GM12878 (cell line): Measurements from ENCODE around the gene CCBE1. TPM values are rescaled to one million over a fixed set of nuclear protein-coding genes. Genes with fewer than 3 reads are reported as not detected.

Source experiments
- ATAC-seq: fragments of 200-7000 bp; cut with Tn5 transposase; 3 replicates; pipeline ENCODE4 v1.9.1; 2020; ENCODE audit warnings: mild to moderate bottlenecking, moderate library complexity
- BruUV-seq: library from RNA; stranded (reverse); fragments of 400-500 nt; replicated peaks from 2 replicates; lab custom pipeline; 2021; lab: Mats Ljungman, UMichigan
- CTCF ChIA-PET: fragments of 300-600 bp; sonication (Branson Sonifier 250); formaldehyde crosslinking; extraction: SDS; loops from one replicate; lab custom pipeline; 2021; ENCODE audit warnings: inconsistent platforms; lab: Yijun Ruan, JAX
- POLR2A ChIA-PET: fragments of 350-600 bp; formaldehyde crosslinking; extraction: SDS; loops from one replicate; lab custom pipeline; 2021; ENCODE audit warnings: inconsistent platforms; lab: Charles Lee
- RAD21 ChIA-PET: fragments of 300-600 bp; sonication (Branson Sonifier 250); formaldehyde crosslinking; loops from one replicate; lab custom pipeline; 2023; ENCODE audit warnings: antibody characterized with exemption; ENCODE audit not compliant: unreplicated experiment; lab: Charles Lee
- SMC1A ChIA-PET: fragments of 300-600 bp; sonication (Branson Sonifier 250); formaldehyde crosslinking; loops from one replicate; lab custom pipeline; 2023; ENCODE audit not compliant: unreplicated experiment, uncharacterized antibody; lab: Charles Lee
- DNase-seq: peaks from one replicate; pipeline ENCODE4 v3.0.0-alpha.2; 2011; ENCODE audit warnings: low read depth, low spot score
- FAIRE-seq: peaks from 3 replicates; lab custom pipeline; 2011; peaks lifted over from hg19 to GRCh38; lab: Jason Lieb, UNC
- H2AFZ ChIP-seq: 2 replicates; pipeline ENCODE4 v1.6.0; 2011; ENCODE audit warnings: low read depth, low read length, control low read depth; ENCODE audit not compliant: control insufficient read depth
- H3K27ac ChIP-seq: 2 replicates; pipeline ENCODE4 v1.5.1; 2011; ENCODE audit warnings: control low read depth; ENCODE audit not compliant: control insufficient read depth, insufficient read depth
- H3K27me3 ChIP-seq, 2 experiments: replicated peaks in 1 of 2; 2 replicates each; pipeline versions ENCODE4 v1.6.0 to v1.6.1; 2011; ENCODE audit warnings: low read length in 1 of 2; ENCODE audit not compliant: control insufficient read depth in 2 of 2, insufficient read depth in 2 of 2
- H3K36me3 ChIP-seq, 2 experiments: 2 replicates each; pipeline ENCODE4 v1.5.1; 2011; ENCODE audit warnings: low read length in 1 of 2; ENCODE audit not compliant: control insufficient read depth in 2 of 2, insufficient read depth in 2 of 2
- H3K4me1 ChIP-seq: 2 replicates; pipeline ENCODE4 v1.6.1; 2011; ENCODE audit warnings: mild to moderate bottlenecking, low read length, moderate library complexity, mixed read lengths; ENCODE audit not compliant: control insufficient read depth, insufficient read depth
- H3K4me2 ChIP-seq: 2 replicates; pipeline ENCODE4 v1.6.0; 2011; ENCODE audit warnings: control low read depth; ENCODE audit not compliant: control insufficient read depth, insufficient read depth
- H3K4me3 ChIP-seq: fragments of 200-600 bp; sonication (generic); 2 replicates; pipeline ENCODE4 v1.5.1; 2016
- H3K79me2 ChIP-seq: 2 replicates; pipeline ENCODE4 v1.6.0; 2011; ENCODE audit warnings: low read length; ENCODE audit not compliant: control insufficient read depth, insufficient read depth
- H3K9ac ChIP-seq: 2 replicates; pipeline ENCODE4 v1.8.0; 2011; ENCODE audit warnings: low read length, control low read depth, mixed read lengths; ENCODE audit not compliant: control insufficient read depth, insufficient read depth
- H3K9me3 ChIP-seq: replicated peaks from 3 replicates; pipeline ENCODE4 v1.5.1; 2011; ENCODE audit warnings: mild to moderate bottlenecking, low read length; ENCODE audit not compliant: control insufficient read depth, insufficient read depth
- H4K20me1 ChIP-seq: 2 replicates; pipeline ENCODE4 v1.6.0; 2011; ENCODE audit not compliant: control insufficient read depth, insufficient read depth
- ATF7 ChIP-seq: fragments of 450-650 bp; IDR thresholded peaks from 2 replicates; pipeline ENCODE4 v1.6.1; 2016; ENCODE audit warnings: low read depth, mild to moderate bottlenecking
- E2F4 ChIP-seq: IDR thresholded peaks from 2 replicates; pipeline ENCODE4 v1.6.1; 2012; ENCODE audit warnings: low read depth, low read length, improper control_type of control experiment
- HSF1 ChIP-seq: fragments of 150-350 bp; IDR thresholded peaks from 2 replicates; pipeline ENCODE4 v1.6.1; 2014; ENCODE audit warnings: mild to moderate bottlenecking, low read depth, low read length
- MTA3 ChIP-seq: IDR thresholded peaks from 2 replicates; pipeline ENCODE4 v1.6.1; 2012; ENCODE audit warnings: low read length, inconsistent platforms, borderline replicate concordance
- NBN ChIP-seq: fragments of 450-650 bp; IDR thresholded peaks from 2 replicates; pipeline ENCODE4 v1.6.1; 2016
- NR2C1 ChIP-seq: fragments of 450-650 bp; IDR thresholded peaks from 2 replicates; pipeline ENCODE4 v1.6.1; 2017; ENCODE audit warnings: antibody characterized with exemption, mild to moderate bottlenecking, moderate library complexity
- POLR2AphosphoS2 ChIP-seq: IDR thresholded peaks from 2 replicates; pipeline ENCODE4 v1.6.1; 2011; ENCODE audit warnings: low read depth, mild to moderate bottlenecking, low read length, improper control_type of control experiment, moderate library complexity
- SMAD5 ChIP-seq: IDR thresholded peaks from 2 replicates; pipeline ENCODE4 v1.6.1; 2016; ENCODE audit warnings: antibody characterized with exemption, low read depth
- SPI1 ChIP-seq: IDR thresholded peaks from 2 replicates; pipeline ENCODE4 v1.6.1; 2011; ENCODE audit warnings: low read depth, mild to moderate bottlenecking, low read length, moderate library complexity, borderline replicate concordance; ENCODE audit not compliant: insufficient read depth
- ZNF207 ChIP-seq: fragments of 450-650 bp; IDR thresholded peaks from 2 replicates; pipeline ENCODE4 v1.6.1; 2014; ENCODE audit warnings: antibody characterized with exemption, mild to moderate bottlenecking, borderline replicate concordance
- ZNF622 ChIP-seq: fragments of 450-650 bp; IDR thresholded peaks from 2 replicates; pipeline ENCODE4 v1.6.1; 2017; ENCODE audit warnings: mild to moderate bottlenecking, inconsistent platforms
- WGBS: methylation state at CpG from one replicate; pipeline ENCODE4 v1.1.6; 2016; ENCODE audit warnings: low lambda C conversion rate; ENCODE audit not compliant: insufficient replicate concordance, insufficient coverage; ENCODE audit errors: missing lambda C conversion rate; 5-methylcytosine and 5-hydroxymethylcytosine counted together
- in situ Hi-C: fragments of 300-500 bp; cut with MboI; formaldehyde crosslinking; loops from 9 replicates; pipeline ENCODE4 v1.14.3; 2018; ENCODE audit warnings: mixed read lengths
- intact Hi-C: fragments of 100-400 bp; cut with micrococcal nuclease; formaldehyde crosslinking; loops from one replicate; pipeline ENCODE4 v1.14.2; 2022; ENCODE audit not compliant: unreplicated experiment
- polyA plus RNA-seq, 11 experiments: library from polyadenylated mRNA; depleted of rRNA in 4 of 11; unstranded in 6 of 11; stranded (reverse) in 5 of 11; fragments of >200 nt; fragmentation: Nextera tagmentation in 4 of 11; fragmentation: Illumina TruSeq in 1 of 11; extraction: Ambion mirVana in 4 of 11; extraction: Trizol in 1 of 11; gene quantifications; 1 replicate in 1 of 11; 2 replicates in 10 of 11; pipeline versions ENCODE4 v1.2.1 to v1.2.3, GENCODE V29; 2011 to 2016; ENCODE audit warnings: inconsistent platforms in 2 of 11, missing spikeins in 2 of 11, low read depth in 1 of 11
- total RNA-seq, 4 experiments: library from RNA; depleted of rRNA in 3 of 4; stranded (reverse); fragments of >200 nt in 3 of 4; fragmentation: Illumina TruSeq in 1 of 4; extraction: Trizol in 1 of 4; gene quantifications; 2 replicates each; pipeline versions ENCODE4 v1.2.1 to v1.2.3, GENCODE V29; 2013 to 2021
- TF ChIP-seq, protein P1 (sequence below): fragments of 450-650 bp; formaldehyde crosslinking; IDR thresholded peaks from 2 replicates; pipeline ENCODE4 v1.5.0; 2022; ENCODE audit warnings: mild to moderate bottlenecking, missing genetic modification characterization

The CCBE1 gene
- total and polyA plus RNA-seq, 10 of the 15 experiments (the other 5 are each of a cell fraction or from before 2014, with no cell fraction given), result 0.03 to 0.49 (median 0.04) TPM; not detected in 7

GRCh38 chr18:59470561-59471121, 226.6 kb downstream of the CCBE1 start (continued):
- TF ChIP-seq, protein P1, sequence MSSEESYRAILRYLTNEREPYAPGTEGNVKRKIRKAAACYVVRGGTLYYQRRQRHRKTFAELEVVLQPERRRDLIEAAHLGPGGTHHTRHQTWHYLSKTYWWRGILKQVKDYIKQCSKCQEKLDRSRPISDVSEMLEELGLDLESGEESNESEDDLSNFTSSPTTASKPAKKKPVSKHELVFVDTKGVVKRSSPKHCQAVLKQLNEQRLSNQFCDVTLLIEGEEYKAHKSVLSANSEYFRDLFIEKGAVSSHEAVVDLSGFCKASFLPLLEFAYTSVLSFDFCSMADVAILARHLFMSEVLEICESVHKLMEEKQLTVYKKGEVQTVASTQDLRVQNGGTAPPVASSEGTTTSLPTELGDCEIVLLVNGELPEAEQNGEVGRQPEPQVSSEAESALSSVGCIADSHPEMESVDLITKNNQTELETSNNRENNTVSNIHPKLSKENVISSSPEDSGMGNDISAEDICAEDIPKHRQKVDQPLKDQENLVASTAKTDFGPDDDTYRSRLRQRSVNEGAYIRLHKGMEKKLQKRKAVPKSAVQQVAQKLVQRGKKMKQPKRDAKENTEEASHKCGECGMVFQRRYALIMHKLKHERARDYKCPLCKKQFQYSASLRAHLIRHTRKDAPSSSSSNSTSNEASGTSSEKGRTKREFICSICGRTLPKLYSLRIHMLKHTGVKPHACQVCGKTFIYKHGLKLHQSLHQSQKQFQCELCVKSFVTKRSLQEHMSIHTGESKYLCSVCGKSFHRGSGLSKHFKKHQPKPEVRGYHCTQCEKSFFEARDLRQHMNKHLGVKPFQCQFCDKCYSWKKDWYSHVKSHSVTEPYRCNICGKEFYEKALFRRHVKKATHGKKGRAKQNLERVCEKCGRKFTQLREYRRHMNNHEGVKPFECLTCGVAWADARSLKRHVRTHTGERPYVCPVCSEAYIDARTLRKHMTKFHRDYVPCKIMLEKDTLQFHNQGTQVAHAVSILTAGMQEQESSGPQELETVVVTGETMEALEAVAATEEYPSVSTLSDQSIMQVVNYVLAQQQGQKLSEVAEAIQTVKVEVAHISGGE, result no peak
- no peak for TF ChIP-seq ATF7

- in situ Hi-C loops (loop anchor here (25.0 kb wide), 1 partner anchor 1093 kb away; no protein-coding TSS in a partner anchor), intact Hi-C loops (no loop called here)
- Histone ChIP-seq H3K27me3 (no peaks in the 10 kb centered on the region; a peak in 2 of 4 replicates), H3K4me1 (no peaks in the 10 kb centered on the region), H3K9me3 (no peaks in the 10 kb centered on the region), H4K20me1 (no peaks in the 10 kb centered on the region), H3K9ac (no peak overlapping the region), H3K27ac (no peak overlapping the region), H2AFZ (no peak overlapping the region), H3K79me2 (no peaks in the 10 kb centered on the region), H3K4me3 (no peak overlapping the region), H3K4me2 (no peak overlapping the region), H3K36me3 (no peaks in the 10 kb centered on the region)
- FAIRE-seq, result no peak
- ATAC-seq, result no peak
- ChIA-PET CTCF (no interaction called here), RAD21 (no interaction called here), SMC1A (interaction anchor here (0.7 kb wide), 1 partner anchor 1175 kb away, joined by 3 read pairs; no protein-coding TSS in a partner anchor), POLR2A (no interaction called here)
- BruUV-seq, result no TSS peak
- 51% methylated on average over 15 of the region's 15 CpGs for WGBS
- TF ChIP-seq NR2C1, result no peak
- no peak for TF ChIP-seq SPI1
- no peak for TF ChIP-seq NBN
- no peak for TF ChIP-seq ZNF207
- TF ChIP-seq ZNF622, result no peak
- no peak for TF ChIP-seq MTA3
- no peak for TF ChIP-seq E2F4
- TF ChIP-seq POLR2AphosphoS2, result no peak
- no peak for TF ChIP-seq HSF1
- TF ChIP-seq SMAD5, result no peak
- no peak for DNase-seq
These were observed 227.6 kb downstream of the CCBE1 start for GRCh38 chr18:59469463-59470180.
